Measurements from ENCODE around the gene ANP32A. TPM values are rescaled to one million over a fixed set of nuclear protein-coding genes. Genes with fewer than 3 reads are reported as not detected.
"Not testable (repeated sequence)": the region's sequence is repeated elsewhere in the genome, so short reads cannot be mapped to it uniquely, and the experiment has no call there.

Gene ANP32A
- polyA plus RNA-seq (2013, experiment 1 of 2): 442 TPM
- 440 TPM for polyA plus RNA-seq (2013, experiment 2 of 2)

DNA sequence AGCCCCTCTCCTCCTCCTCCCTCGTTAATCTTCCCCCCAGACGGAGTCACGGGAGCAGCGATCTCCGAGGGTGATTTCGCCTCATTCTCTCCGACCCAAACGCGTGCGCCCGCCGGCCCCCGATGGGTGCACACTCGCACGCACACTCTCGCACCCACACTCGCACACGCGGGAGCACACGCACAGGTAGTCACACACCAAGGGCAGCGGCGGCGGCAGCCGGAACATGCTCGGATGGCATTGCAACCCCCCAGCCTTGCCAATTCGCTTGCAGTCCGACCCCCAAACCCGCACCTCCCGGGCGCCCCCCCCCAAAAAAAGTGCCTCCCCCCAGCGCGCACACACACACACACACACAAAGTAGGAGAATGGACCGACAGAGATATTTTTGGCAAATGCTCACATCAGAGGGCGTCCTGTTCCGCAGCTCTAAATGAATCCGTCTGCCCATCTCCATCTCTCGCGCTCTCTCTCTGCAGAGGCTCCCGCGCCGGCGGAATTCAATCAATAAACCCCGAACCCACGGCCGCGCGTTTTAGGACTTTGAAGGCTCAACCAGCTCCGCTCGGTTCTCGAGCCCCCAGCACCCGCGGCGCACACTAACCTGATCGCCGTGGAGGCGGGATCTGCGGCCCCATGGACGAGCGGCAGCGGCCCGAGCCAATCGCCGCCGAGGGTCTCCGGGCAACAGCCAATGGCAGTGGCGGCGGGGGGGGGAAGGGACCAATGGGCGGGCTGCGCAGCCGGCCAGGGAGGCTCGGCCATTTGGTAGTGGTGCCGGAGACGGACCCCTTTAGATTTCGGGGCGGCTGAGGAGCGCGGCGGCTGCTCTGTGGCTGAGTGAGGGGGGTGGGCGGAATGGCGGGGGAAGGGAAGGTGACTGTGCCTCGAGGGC lies at the start of gene ANP32A:
TSS of gene ANP32A (minus strand) at position 601 of the 895 bp plus-strand sequence. CDS start at position 457, 144 bp downstream.
- WGBS (ENCODE audit: extremely low coverage, insufficient coverage, low lambda C conversion rate): no CpG with 5 or more reads among the region's 81 CpGs
- H3K27ac ChIP-seq (ENCODE audit: low read depth, low read length): peak within 1 kb of the TSS; percentile 98
- peaks cover 4% of the 10 kb centered on the region for H3K27me3 ChIP-seq (ENCODE audit: insufficient read depth, low read length, poor library complexity)
- peaks cover 44% of the 10 kb centered on the region for H3K79me2 ChIP-seq (ENCODE audit: control insufficient read depth, insufficient read depth, low read length)
- no peaks in the 10 kb centered on the region for H3K36me3 ChIP-seq (ENCODE audit: control insufficient read depth, insufficient read depth, low read length)
- H3K23ac ChIP-seq (ENCODE audit: low read length): peak within 1 kb of the TSS; percentile 100
- peak within 1 kb of the TSS; percentile 100 for H3K9ac ChIP-seq (ENCODE audit: low read length)
- H3K4me3 ChIP-seq (ENCODE audit: low read length): peak within 1 kb of the TSS; percentile 70
- no peak within 1 kb of the TSS for H2BK15ac ChIP-seq (replicated peaks; ENCODE audit: low read depth)
- peaks cover 15% of the 10 kb centered on the region for H3K4me1 ChIP-seq (ENCODE audit: control insufficient read depth, low read depth, low read length)
- peak within 1 kb of the TSS; percentile 100 for H3K18ac ChIP-seq (ENCODE audit: low read length)
- H3K79me1 ChIP-seq (ENCODE audit: low read length): peaks cover 12% of the 10 kb centered on the region
- no peak within 1 kb of the TSS for H2AK5ac ChIP-seq (ENCODE audit: low read length)
- no peak within 1 kb of the TSS for H4K8ac ChIP-seq (ENCODE audit: low read depth, low read length)
- peak within 1 kb of the TSS; percentile 21 for H3K4ac ChIP-seq (ENCODE audit: low read depth, low read length)
- peak; percentile 98 for DNase-seq
- peak within 1 kb of the TSS; percentile 100 for H3K56ac ChIP-seq (ENCODE audit: low read length)
- H4K5ac ChIP-seq (ENCODE audit: low read length): no peak within 1 kb of the TSS
- peak within 1 kb of the TSS; percentile 95 for H2BK5ac ChIP-seq (ENCODE audit: low read length)
- peak within 1 kb of the TSS; percentile 39 for H2BK120ac ChIP-seq (ENCODE audit: low read depth, low read length)
- H3K4me2 ChIP-seq (ENCODE audit: low read length): peak within 1 kb of the TSS; percentile 86

DNA sequence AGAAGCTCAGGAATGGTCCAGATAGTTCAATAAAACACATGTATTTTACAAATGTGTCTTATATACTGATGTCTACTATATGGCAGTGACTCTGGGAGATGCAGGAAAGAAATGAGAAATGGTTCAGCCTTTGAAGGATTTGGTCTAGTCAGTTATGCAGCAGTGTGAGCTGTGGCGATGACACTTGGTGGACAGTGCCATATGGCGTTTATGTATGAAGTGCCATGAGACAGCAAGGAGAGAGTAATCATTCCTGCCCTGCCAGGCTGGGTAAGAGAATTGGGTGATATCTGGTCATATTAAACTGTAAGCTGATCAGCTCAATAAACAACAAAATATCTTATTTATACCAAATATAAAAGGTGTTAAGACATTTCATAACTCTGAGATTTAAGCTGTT lies 47.6 kb upstream of the ANP32A start:
- H3K23ac ChIP-seq (ENCODE audit: low read length): no peak overlapping the region
- H3K18ac ChIP-seq (ENCODE audit: low read length): no peak overlapping the region
- H3K79me1 ChIP-seq (ENCODE audit: low read length): no peaks in the 10 kb centered on the region
- no peak overlapping the region for H3K4me2 ChIP-seq (ENCODE audit: low read length)
- H3K27me3 ChIP-seq (ENCODE audit: insufficient read depth, low read length, poor library complexity): no peaks in the 10 kb centered on the region
- H2BK120ac ChIP-seq (ENCODE audit: low read depth, low read length): no peak overlapping the region
- DNase-seq: no peak
- H3K4me3 ChIP-seq (ENCODE audit: low read length): no peak overlapping the region
- no peak overlapping the region for H4K8ac ChIP-seq (ENCODE audit: low read depth, low read length)
- H2AK5ac ChIP-seq (ENCODE audit: low read length): no peak overlapping the region
- no peak overlapping the region for H3K27ac ChIP-seq (ENCODE audit: low read depth, low read length)
- WGBS (ENCODE audit: extremely low coverage, insufficient coverage, low lambda C conversion rate): no CpG with 5 or more reads among the region's 2 CpGs
- H3K79me2 ChIP-seq (ENCODE audit: control insufficient read depth, insufficient read depth, low read length): no peaks in the 10 kb centered on the region
- no peaks in the 10 kb centered on the region for H3K36me3 ChIP-seq (ENCODE audit: control insufficient read depth, insufficient read depth, low read length)
- H2BK5ac ChIP-seq (ENCODE audit: low read length): no peak overlapping the region
- no peak overlapping the region for H2BK15ac ChIP-seq (replicated peaks; ENCODE audit: low read depth)
- no peak overlapping the region for H3K56ac ChIP-seq (ENCODE audit: low read length)
- H3K4ac ChIP-seq (ENCODE audit: low read depth, low read length): no peak overlapping the region
- no peak overlapping the region for H4K5ac ChIP-seq (ENCODE audit: low read length)
- H3K9ac ChIP-seq (ENCODE audit: low read length): no peak overlapping the region
- no peaks in the 10 kb centered on the region for H3K4me1 ChIP-seq (ENCODE audit: control insufficient read depth, low read depth, low read length)

DNA sequence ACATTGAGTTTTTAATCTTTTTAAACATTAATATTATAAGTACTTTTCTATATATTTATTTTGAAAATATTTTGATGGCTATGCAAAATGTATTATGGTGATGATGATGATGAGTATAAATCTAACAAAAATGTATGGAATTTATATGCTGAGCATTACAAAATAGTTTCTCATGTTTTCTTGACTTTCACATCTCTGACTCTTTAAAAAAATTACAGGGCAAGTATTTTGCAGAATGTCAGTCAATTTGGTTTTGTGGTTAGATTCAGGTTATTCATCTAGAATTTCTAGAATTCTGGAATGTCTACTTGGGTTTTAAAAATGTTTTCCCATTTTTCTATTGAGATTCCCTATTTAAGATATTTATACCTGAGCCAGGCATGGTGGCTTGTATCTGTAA lies 41.7 kb upstream of the ANP32A start:
- Histone ChIP-seq H3K4me1 (ENCODE audit: control insufficient read depth, low read depth, low read length) (no peaks in the 10 kb centered on the region), H4K5ac (ENCODE audit: low read length) (no peak overlapping the region), H3K9ac (ENCODE audit: low read length) (no peak overlapping the region), H3K4ac (ENCODE audit: low read depth, low read length) (no peak overlapping the region), H3K18ac (ENCODE audit: low read length) (no peak overlapping the region), H3K4me3 (ENCODE audit: low read length) (no peak overlapping the region), H3K4me2 (ENCODE audit: low read length) (no peak overlapping the region), H3K56ac (ENCODE audit: low read length) (no peak overlapping the region), H2AK5ac (ENCODE audit: low read length) (no peak overlapping the region), H3K23ac (ENCODE audit: low read length) (no peak overlapping the region), H2BK5ac (ENCODE audit: low read length) (no peak overlapping the region), H2BK15ac (replicated peaks; ENCODE audit: low read depth) (no peak overlapping the region), H3K27ac (ENCODE audit: low read depth, low read length) (no peak overlapping the region), H3K36me3 (ENCODE audit: control insufficient read depth, insufficient read depth, low read length) (no peaks in the 10 kb centered on the region), H3K27me3 (ENCODE audit: insufficient read depth, low read length, poor library complexity) (no peaks in the 10 kb centered on the region), H4K8ac (ENCODE audit: low read depth, low read length) (no peak overlapping the region), H2BK120ac (ENCODE audit: low read depth, low read length) (no peak overlapping the region), H3K79me1 (ENCODE audit: low read length) (no peaks in the 10 kb centered on the region), H3K79me2 (ENCODE audit: control insufficient read depth, insufficient read depth, low read length) (no peaks in the 10 kb centered on the region)
- no peak for DNase-seq

DNA sequence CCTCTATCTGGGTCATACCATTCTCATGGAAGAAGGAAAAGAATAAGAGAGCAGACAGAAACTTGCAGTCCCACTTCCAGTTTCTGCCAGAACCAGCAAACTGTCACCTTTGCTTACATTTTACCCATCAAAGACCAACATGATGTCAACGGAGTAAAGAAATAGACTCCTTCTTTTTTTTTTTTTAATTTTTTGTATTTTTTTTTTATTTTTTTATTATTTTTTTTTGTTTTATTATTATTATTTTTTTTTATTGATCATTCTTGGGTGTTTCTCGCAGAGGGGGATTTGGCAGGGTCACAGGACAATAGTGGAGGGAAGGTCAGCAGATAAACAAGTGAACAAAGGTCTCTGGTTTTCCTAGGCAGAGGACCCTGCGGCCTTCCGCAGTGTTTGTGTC lies 38.0 kb upstream of the ANP32A start:
- not testable (repeated sequence) for H3K36me3 ChIP-seq (ENCODE audit: control insufficient read depth, insufficient read depth, low read length); H3K56ac ChIP-seq (ENCODE audit: low read length); H3K27ac ChIP-seq (ENCODE audit: low read depth, low read length); H2BK5ac ChIP-seq (ENCODE audit: low read length); H3K23ac ChIP-seq (ENCODE audit: low read length); H3K4me1 ChIP-seq (ENCODE audit: control insufficient read depth, low read depth, low read length); H3K79me2 ChIP-seq (ENCODE audit: control insufficient read depth, insufficient read depth, low read length); H4K5ac ChIP-seq (ENCODE audit: low read length); H3K79me1 ChIP-seq (ENCODE audit: low read length); H3K4ac ChIP-seq (ENCODE audit: low read depth, low read length); H2BK120ac ChIP-seq (ENCODE audit: low read depth, low read length); H3K18ac ChIP-seq (ENCODE audit: low read length); H2AK5ac ChIP-seq (ENCODE audit: low read length); H3K4me3 ChIP-seq (ENCODE audit: low read length); H4K8ac ChIP-seq (ENCODE audit: low read depth, low read length); H2BK15ac ChIP-seq (replicated peaks; ENCODE audit: low read depth); H3K27me3 ChIP-seq (ENCODE audit: insufficient read depth, low read length, poor library complexity); DNase-seq; H3K4me2 ChIP-seq (ENCODE audit: low read length); H3K9ac ChIP-seq (ENCODE audit: low read length)
- no CpG with 5 or more reads among the region's 4 CpGs for WGBS (ENCODE audit: extremely low coverage, insufficient coverage, low lambda C conversion rate)

DNA sequence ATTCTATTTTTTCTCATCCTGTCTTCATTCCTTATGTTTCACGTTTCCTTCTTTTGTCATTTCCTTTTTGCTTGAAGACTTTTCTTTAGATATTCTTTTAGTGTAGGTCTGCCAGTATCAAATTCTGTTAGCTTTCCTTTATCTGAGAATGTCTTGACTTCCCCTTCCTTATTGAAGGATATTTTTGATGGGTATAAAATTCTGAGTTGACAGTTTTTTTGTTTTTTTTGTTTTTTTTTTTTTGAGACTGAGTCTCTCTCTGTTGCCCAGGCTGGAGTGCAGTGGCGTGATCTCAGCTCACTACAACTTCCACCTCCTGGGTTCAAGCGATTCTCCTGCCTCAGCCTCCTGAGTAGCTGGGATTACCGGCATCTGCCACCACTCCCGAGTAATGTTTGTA lies 36.7 kb upstream of the ANP32A start:
- WGBS (ENCODE audit: extremely low coverage, insufficient coverage, low lambda C conversion rate): no CpG with 5 or more reads among the region's 5 CpGs
- not testable (repeated sequence) for H4K5ac ChIP-seq (ENCODE audit: low read length); H2BK15ac ChIP-seq (replicated peaks; ENCODE audit: low read depth); H3K18ac ChIP-seq (ENCODE audit: low read length); H3K79me2 ChIP-seq (ENCODE audit: control insufficient read depth, insufficient read depth, low read length); H3K79me1 ChIP-seq (ENCODE audit: low read length); H3K4me3 ChIP-seq (ENCODE audit: low read length); H3K56ac ChIP-seq (ENCODE audit: low read length); H3K27me3 ChIP-seq (ENCODE audit: insufficient read depth, low read length, poor library complexity); H3K27ac ChIP-seq (ENCODE audit: low read depth, low read length); H3K4me2 ChIP-seq (ENCODE audit: low read length); DNase-seq; H3K23ac ChIP-seq (ENCODE audit: low read length); H3K9ac ChIP-seq (ENCODE audit: low read length); H4K8ac ChIP-seq (ENCODE audit: low read depth, low read length); H2BK120ac ChIP-seq (ENCODE audit: low read depth, low read length); H3K4ac ChIP-seq (ENCODE audit: low read depth, low read length); H2AK5ac ChIP-seq (ENCODE audit: low read length); H2BK5ac ChIP-seq (ENCODE audit: low read length); H3K36me3 ChIP-seq (ENCODE audit: control insufficient read depth, insufficient read depth, low read length); H3K4me1 ChIP-seq (ENCODE audit: control insufficient read depth, low read depth, low read length)
